ENCODE results near the gene TICRR. TPM values are rescaled to one million over a fixed set of nuclear protein-coding genes. Genes with fewer than 3 reads are reported as not detected.

TICRR gene
- total RNA-seq, 1 donor from 2014 or later = 19.6 TPM

DNA sequence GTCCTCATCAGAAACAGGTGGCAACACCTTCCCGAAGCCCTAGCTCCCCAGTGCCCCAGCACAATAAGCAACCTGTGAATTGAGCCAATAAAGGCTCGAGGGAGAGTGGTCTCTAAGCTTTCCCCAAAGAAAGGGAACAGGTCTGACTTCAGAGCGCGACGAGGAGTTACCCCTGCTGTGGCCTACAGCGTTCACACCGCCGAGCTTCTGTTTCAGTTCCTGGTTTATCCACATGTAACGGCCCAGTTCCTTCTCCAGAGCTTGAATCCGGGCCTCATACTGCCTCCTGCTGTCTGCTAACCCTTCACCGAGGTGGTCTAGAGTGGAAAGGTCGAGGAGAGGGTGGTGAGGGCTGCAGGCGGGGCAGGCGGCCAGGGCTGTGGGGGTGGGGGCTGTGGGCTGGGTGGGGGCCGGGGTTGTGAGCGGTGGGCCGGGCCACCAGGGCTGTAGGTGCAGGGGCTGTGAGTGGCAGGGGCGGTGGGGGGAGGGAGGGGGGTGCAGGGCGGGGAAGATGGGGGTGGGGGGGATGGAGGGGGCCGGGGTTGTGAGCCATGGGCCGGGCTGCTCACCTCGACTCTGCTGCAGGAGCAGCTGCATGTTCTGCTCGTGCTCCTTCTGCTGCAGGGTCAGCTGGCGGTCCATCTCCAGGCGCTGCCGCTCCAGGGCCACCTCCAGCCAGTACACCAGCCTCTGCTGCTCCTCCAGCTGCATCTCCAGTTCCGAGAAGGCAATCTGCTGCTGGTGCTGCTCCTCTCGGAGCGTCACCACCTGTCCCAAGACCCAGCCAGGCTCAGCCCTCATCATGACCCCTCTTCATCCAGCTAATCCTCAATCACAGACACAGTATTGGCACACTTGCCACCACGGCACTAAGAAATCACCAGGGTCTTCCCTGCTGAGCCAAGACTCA lies 53.8 kb downstream of the TICRR start:
- intact Hi-C loops (cut with micrococcal nuclease) = no loop called here

- intact Hi-C loops (cut with micrococcal nuclease) = no loop called here
Observed at GRCh38 chr15:89629829-89630228, 54.6 kb downstream of the TICRR start.

- intact Hi-C loops (cut with micrococcal nuclease) = no loop called here
Observed at GRCh38 chr15:89630260-89630659, 55.0 kb downstream of the TICRR start.

- intact Hi-C loops (cut with micrococcal nuclease) = no loop called here
Observed at GRCh38 chr15:89630974-89631901, 56.0 kb downstream of the TICRR start.

GRCh38 chr15:89631902-89632264 lies 56.6 kb downstream of the TICRR start:
- intact Hi-C loops (cut with micrococcal nuclease) = no loop called here

DNA sequence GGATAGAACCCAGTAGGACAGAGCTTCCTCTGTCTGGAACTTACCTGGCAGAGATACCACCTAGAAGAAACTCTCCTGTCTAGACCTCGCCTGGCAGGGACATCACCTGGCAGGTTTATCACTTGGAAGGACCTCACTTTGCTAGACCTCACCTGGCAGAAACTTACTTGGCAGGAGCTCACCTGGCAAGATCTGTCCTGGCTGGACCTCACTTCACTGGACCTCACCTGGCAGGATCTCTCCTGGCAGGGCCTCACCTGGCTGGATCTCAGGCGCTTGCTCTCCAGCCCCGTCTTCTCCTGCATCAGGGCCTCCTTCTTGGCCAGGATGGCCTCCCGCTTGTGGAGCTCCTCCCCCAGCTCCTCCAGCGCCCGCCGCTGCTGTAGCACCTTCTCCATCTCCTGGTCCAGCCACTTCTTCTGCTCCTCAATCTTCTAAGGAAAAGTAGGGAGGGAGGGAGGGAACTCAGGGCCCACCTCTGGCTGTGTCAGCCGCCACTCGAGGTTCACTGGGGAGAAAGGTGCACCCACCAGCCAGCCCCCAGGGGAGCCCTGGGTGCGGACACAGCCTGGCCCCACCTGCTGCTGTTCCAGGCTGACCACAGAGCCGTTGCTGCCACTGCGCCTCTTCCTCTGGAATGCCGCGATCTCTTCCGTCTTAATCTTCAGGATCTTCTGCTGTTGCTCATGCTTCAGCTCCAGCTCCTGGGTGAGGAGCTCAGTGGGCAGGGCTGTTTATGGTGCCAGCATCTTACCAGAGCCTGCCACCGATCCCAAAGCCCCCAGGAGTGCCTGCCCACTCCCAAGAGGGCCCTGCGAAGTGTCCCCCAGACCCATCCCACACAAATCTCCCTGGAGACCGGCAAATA lies 57.5 kb downstream of the TICRR start:
- intact Hi-C loops (cut with micrococcal nuclease) = no loop called here

- intact Hi-C loops (cut with micrococcal nuclease) = no loop called here
Observed at GRCh38 chr15:89633585-89633984, 58.3 kb downstream of the TICRR start.

DNA sequence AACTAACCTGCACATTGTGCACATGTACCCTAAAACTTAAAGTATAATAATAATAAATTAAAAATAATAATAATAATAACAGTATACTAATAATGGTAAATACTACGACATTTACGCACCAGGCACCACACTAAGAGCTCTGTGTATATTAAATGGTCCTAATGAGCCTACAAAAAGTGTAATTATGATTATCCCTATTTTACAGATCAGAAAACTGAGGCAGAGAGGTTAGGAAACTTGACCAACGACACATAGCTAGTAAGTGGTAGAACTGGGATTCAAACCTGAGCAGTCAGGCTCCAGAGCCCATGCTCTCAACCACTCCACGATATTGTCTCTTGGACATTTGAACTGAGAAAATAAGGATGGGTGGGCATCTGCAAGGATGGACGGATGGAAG lies 65.0 kb downstream of the TICRR start:
- intact Hi-C loops (cut with micrococcal nuclease) = no loop called here

- intact Hi-C loops (cut with micrococcal nuclease) = no loop called here
Observed at GRCh38 chr15:89641053-89641452, 65.8 kb downstream of the TICRR start.

DNA sequence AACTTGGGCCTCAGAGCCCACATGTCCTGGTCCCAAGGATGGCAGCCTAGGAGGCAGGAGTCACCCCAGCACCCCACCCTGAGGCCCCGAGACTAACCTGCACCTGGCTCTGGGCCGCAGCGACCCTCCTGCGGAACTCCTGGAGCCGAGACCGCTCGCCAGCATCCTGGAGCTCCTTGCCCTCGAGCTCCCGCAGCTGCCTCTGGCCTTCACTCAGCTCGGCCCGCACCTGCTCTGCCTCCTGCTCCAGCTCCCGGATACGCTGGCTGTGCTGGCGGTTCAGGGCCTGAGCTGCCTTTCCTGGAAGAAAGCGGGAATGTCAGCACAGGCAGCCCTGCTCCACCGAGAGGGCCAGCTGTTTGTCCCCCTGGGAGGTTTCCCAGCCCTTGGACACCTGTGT lies 66.8 kb downstream of the TICRR start:
- intact Hi-C loops (cut with micrococcal nuclease) = no loop called here

- intact Hi-C loops (cut with micrococcal nuclease) = no loop called here
Observed at GRCh38 chr15:89645680-89646079, 70.4 kb downstream of the TICRR start.

DNA sequence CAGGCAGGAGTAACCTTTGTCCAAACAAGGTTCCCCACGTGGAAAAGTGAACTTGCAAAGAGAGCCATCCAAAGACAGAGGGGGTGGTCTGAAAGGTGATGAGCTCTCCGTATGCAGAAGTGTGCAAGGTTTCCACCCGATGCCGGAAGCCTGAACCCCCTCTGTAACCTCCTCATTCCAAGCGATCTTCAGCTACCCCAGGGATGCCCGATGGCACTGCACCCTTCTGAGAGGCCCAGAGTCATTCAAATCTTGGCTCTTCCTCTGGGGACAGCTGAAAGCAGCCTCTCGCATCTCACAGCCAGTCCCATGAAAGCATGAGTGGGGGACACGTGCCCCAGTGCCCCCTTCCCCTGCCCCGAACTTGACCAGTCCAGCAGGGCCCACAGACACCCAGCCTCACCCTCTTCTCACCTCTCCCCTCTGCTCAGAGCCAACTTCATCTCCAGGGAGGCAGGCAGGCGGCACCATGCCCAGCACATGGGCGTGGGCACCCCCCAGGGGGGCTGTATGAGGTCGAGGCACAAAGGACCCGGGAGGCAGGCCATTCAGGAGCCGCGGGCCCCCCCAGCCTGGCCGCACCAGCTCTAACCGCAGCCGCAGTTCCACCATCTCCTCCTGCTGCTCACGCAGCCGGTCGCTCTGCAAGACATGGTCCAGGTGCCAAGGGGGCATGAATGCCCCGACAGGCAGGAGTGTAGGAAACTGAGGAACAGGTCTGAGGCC lies 71.3 kb downstream of the TICRR start:
- intact Hi-C loops (cut with micrococcal nuclease) = no loop called here

- intact Hi-C loops (cut with micrococcal nuclease) = no loop called here
Observed at GRCh38 chr15:89647191-89647851, 72.1 kb downstream of the TICRR start.

DNA sequence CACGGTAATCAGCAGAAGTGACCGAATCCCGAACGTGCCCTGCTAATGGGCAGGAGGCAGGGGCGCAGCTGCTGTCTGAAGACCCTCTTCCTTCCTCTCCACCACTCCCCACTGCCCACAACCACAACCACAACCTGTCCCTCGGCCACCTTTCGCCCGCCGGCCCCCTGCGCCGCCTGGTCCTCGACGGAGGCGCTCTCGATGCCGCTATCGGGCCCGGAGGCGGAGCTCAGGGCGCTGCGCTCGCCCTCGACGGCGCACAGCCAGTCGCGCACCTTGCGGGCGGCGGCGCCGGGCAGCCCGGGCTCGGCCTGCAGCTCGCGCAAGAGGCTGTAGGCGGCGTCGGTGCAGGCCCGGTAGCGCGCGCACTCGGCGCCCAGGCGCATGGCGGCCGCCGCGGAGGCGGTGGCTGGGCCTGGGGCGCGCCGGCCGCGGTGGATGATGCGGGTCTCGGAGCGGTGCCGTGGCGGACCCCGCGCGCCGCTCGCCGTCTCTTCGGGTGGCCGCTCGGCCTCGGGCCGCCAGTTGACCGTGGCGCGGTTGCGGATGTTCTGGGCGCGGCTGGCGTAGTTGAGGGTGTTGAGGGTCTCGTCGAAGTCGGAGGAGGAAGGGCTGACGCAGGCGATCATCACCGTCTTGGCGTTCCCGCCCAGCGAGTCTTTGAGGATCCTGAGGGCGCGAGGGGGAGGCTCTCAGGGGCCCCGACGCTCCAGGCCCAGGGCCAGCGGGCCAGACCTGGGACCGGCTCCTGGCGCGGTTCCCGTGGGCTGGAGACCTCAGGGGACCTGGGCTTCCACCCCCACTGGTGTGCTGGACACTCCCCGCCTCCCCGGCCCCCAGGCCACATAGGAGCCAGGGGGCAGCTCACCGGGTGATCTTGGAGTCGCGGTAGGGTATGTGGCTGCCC lies 73.1 kb downstream of the TICRR start:
- intact Hi-C loops (cut with micrococcal nuclease) = no loop called here

DNA sequence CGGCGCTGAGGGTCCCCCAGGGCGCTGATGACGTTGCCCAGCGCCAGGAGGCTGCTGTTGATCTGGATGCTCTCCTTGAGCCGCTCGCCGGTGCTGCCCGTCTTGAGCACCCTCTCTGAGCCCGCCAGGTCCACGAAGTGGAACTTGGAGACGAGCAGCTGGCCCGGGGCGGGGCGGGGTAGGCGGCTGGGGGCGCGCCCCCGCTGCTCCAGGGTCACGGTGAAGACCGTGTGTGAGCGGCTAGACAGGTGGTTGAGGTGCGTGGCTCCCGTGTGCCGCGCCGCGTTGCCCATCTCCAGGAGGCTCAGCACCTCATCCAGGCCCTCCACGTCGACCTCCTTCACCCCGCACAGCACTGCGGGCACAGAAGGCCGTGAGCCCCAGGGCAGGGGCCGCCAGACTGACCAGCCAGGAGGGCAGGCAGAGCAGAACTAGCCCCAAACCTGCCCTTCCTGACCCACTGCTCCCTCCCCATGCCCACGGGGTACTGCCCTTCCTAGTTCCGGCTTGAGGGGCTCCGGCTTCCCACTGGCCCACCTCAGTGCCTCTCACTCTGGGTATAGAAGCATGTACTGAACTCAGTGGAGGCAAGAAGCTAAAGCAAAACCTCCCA lies 73.8 kb downstream of the TICRR start:
- intact Hi-C loops (cut with micrococcal nuclease) = no loop called here

DNA sequence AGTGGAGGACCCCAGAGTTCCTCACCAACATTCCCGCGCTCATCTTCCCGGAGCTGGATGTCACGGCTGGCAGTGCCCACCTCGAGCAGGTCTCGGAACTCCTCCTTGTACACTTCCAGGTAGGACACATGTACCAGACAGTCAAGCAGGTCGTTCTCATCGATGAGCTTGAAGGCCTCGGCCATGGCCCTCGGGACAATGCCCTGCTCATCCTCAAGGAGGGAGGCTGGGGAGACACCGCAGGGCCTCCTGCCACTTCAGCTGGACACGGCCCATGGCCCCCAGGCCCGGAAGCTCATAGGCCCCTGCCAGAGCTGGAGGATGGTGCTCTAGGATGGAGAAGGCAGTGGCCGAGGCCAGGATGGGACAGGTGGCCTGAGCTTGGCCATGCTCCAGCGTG lies 74.4 kb downstream of the TICRR start:
- intact Hi-C loops (cut with micrococcal nuclease) = no loop called here

- intact Hi-C loops (cut with micrococcal nuclease) = no loop called here
Observed at GRCh38 chr15:89652131-89652530, 76.9 kb downstream of the TICRR start.

DNA sequence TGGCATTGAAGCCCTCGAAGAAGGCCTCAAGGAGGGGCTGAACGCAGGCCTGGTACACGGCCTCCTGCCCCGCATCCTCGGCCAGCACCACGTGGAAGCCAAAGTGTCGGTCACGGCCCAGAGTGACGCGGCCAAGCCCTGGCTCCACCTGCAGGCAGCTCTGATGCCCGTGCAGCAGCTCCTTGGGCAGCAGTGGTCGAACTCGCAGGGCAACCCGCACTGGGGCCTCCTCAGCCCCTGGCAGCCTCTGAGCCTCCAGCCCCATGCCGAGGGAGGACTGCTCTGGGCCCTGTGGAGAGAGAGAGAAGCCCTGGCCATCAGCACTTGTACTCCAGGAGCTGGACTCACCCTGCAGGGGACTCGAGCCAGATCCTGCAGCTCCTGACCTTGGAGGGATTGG lies 77.4 kb downstream of the TICRR start:
- intact Hi-C loops (cut with micrococcal nuclease) = no loop called here

DNA sequence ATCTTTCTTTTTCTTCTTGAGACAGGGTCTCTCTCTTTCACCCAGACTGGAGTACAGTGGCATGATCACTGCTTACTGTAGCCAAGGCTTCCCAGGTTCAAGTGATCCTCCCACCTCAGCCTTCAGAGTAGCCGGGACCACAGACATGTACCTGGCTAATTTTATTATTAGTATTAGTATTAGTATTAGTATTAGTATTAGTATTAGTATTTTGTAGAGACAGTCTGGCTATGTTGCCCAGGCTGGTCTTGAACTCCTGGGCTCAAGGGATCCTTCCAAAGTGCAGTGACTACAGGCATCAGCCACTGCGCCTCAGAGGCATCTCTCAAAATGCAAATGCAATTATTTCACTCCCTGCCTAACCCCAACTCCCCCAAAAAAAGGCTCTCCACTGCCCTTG lies 78.3 kb downstream of the TICRR start:
- intact Hi-C loops (cut with micrococcal nuclease) = no loop called here
